B cell (primary cell): ENCODE results near the gene BABAM2.

Source experiments
- CTCF ChIP-seq: fragments of 200-600 bp; IDR thresholded peaks from one replicate; pipeline ENCODE4 v1.8.0; 2022; ENCODE audit warnings: antibody characterized with exemption, mild to moderate bottlenecking
- EZH2 ChIP-seq: IDR thresholded peaks from 2 replicates; pipeline ENCODE4 v1.6.1; 2012; ENCODE audit warnings: borderline replicate concordance, low read depth, mild to moderate bottlenecking, moderate library complexity, low read length; ENCODE audit not compliant: insufficient read depth, poor library complexity, severe bottlenecking

- TF ChIP-seq CTCF (no peak), EZH2 (no peak)
Observed at GRCh38 chr2:28380219-28380618, 489.7 kb downstream of the BABAM2 start.
